IPS DF 6.9 (cell line): ENCODE results near the gene ATCAY.
"Not testable (repeated sequence)": the region's sequence is repeated elsewhere in the genome, so short reads cannot be mapped to it uniquely, and the experiment has no call there.

Source experiments
- DNase-seq: peaks from one replicate; pipeline ENCODE4 v3.0.0-alpha.2; 2013; ENCODE audit warnings: low read depth, low spot score
- H3K27ac ChIP-seq: one replicate; pipeline ENCODE4 v1.5.1; 2013; ENCODE audit warnings: low read length, control low read depth
- H3K27me3 ChIP-seq: 2 replicates; pipeline ENCODE4 v1.6.1; 2013; ENCODE audit warnings: mild to moderate bottlenecking, low read length; ENCODE audit not compliant: control insufficient read depth, insufficient read depth
- H3K36me3 ChIP-seq: 2 replicates; pipeline ENCODE4 v1.6.1; 2013; ENCODE audit warnings: low read length; ENCODE audit not compliant: control insufficient read depth, insufficient read depth
- H3K4me1 ChIP-seq: 2 replicates; pipeline ENCODE4 v1.6.1; 2013; ENCODE audit warnings: low read length; ENCODE audit not compliant: control insufficient read depth, insufficient read depth
- H3K4me3 ChIP-seq: 2 replicates; pipeline ENCODE4 v1.5.1; 2013; ENCODE audit warnings: mild to moderate bottlenecking, low read length
- H3K9me3 ChIP-seq: 2 replicates; pipeline ENCODE4 v1.6.1; 2013; ENCODE audit warnings: low read length, inconsistent platforms; ENCODE audit not compliant: control insufficient read depth, insufficient read depth
- WGBS: extraction: QIAGEN DNeasy Blood & Tissue Kit; methylation state at CpG from one replicate; pipeline ENCODE4 v1.1.7; 2013; ENCODE audit warnings: mixed read lengths, missing lambda C conversion rate; ENCODE audit not compliant: insufficient read length, insufficient coverage; 5-methylcytosine and 5-hydroxymethylcytosine counted together

ATCAY gene

DNA sequence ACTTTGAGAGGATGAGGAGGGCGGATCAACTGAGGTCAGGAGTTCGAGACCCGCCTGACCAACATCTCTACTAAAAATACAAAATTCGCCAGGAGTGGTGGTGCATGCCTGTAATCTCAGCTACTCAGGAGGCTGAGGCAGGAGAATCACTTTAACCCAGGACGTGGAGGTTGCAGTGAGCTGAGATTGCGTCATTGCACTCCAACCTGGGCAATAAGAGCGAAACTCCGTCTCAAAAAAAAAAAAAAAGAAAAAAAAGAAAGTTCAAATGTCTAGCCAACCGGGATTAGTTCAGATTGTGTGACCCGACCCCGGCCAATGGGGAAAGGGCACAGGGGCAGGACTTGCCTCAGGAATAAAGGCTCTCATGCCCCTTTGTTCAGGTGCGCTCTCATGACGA, 5.8 kb upstream of the ATCAY start:
- not testable (repeated sequence) for H3K9me3 ChIP-seq, H3K4me3 ChIP-seq, H3K36me3 ChIP-seq, H3K27me3 ChIP-seq, H3K27ac ChIP-seq, DNase-seq, H3K4me1 ChIP-seq
- WGBS = no CpG with 5 or more reads among the region's 13 CpGs

GRCh38 chr19:3879656-3880055, 829 bp upstream of the ATCAY start:
- Histone ChIP-seq H3K36me3 (no peaks in the 10 kb centered on the region), H3K4me1 (no peaks in the 10 kb centered on the region), H3K27me3 (no peaks in the 10 kb centered on the region), H3K9me3 (no peaks in the 10 kb centered on the region), H3K4me3 (no peak overlapping the region), H3K27ac (no peak overlapping the region)
- DNase-seq = no peak
- WGBS = no CpG with 5 or more reads among the region's 12 CpGs

GRCh38 chr19:3881272-3882040, 971 bp downstream of the ATCAY start:
- WGBS = no CpG with 5 or more reads among the region's 31 CpGs
- no peak for DNase-seq
- Histone ChIP-seq H3K4me1 (no peaks in the 10 kb centered on the region), H3K27ac (no peak overlapping the region), H3K27me3 (no peaks in the 10 kb centered on the region), H3K4me3 (peak overlapping the region; percentile 55), H3K36me3 (peaks cover 4% of the 10 kb centered on the region; the same call in 1 of the 2 replicates), H3K9me3 (no peaks in the 10 kb centered on the region)

GRCh38 chr19:3882041-3882384, 1.5 kb downstream of the ATCAY start:
- H3K27ac ChIP-seq = no peak overlapping the region
- H3K4me1 ChIP-seq = no peaks in the 10 kb centered on the region
- peaks cover 4% of the 10 kb centered on the region for H3K36me3 ChIP-seq
- no CpG with 5 or more reads among the region's 6 CpGs for WGBS
- peak overlapping the region; percentile 55; the same call in 1 of the 2 replicates for H3K4me3 ChIP-seq
- H3K9me3 ChIP-seq = no peaks in the 10 kb centered on the region
- no peaks in the 10 kb centered on the region for H3K27me3 ChIP-seq
- no peak for DNase-seq

GRCh38 chr19:3890591-3890990, 10.1 kb downstream of the ATCAY start:
- H3K27ac ChIP-seq = no peak overlapping the region
- no peak for DNase-seq
- no CpG with 5 or more reads among the region's 17 CpGs for WGBS
- peaks cover 20% of the 10 kb centered on the region for H3K36me3 ChIP-seq
- no peaks in the 10 kb centered on the region; the same call in 1 of the 2 replicates for H3K4me1 ChIP-seq
- H3K9me3 ChIP-seq = no peaks in the 10 kb centered on the region
- H3K4me3 ChIP-seq = peak overlapping the region; percentile 15; the same call in 1 of the 2 replicates
- no peaks in the 10 kb centered on the region for H3K27me3 ChIP-seq

- H3K4me1 ChIP-seq = no peaks in the 10 kb centered on the region; the same call in 1 of the 2 replicates
- no CpG with 5 or more reads among the region's 12 CpGs for WGBS
- H3K27ac ChIP-seq = no peak overlapping the region
- H3K9me3 ChIP-seq = no peaks in the 10 kb centered on the region
- no peaks in the 10 kb centered on the region for H3K27me3 ChIP-seq
- H3K36me3 ChIP-seq = peaks cover 17% of the 10 kb centered on the region
- DNase-seq = no peak
- no peak overlapping the region for H3K4me3 ChIP-seq
Measured at GRCh38 chr19:3893509-3894179, 13.2 kb downstream of the ATCAY start.

DNA sequence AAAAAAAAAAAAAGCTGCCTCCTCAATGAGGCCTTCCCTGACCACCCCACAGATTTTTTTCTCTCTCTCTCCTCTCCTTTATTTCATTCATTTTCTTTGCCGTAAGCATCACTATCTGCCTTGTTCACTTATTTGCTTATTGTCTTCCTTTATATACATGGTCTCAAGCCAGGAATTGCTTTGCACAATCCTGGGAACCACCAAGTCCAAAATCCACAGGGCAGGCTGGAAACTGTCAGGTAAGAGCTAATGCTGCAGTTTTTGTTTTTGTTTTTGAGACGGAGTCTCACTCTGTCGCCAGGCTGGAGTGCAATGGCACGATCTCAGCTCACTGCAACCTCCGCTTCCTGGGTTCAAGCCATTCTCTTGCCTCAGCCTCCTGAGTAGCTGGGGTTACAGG, 14.5 kb downstream of the ATCAY start:
- not testable (repeated sequence) for H3K27ac ChIP-seq, H3K27me3 ChIP-seq, H3K9me3 ChIP-seq, H3K4me1 ChIP-seq, H3K4me3 ChIP-seq, DNase-seq
- WGBS = no CpG with 5 or more reads among the region's 5 CpGs
- H3K36me3 ChIP-seq = peaks cover 15% of the 10 kb centered on the region

DNA sequence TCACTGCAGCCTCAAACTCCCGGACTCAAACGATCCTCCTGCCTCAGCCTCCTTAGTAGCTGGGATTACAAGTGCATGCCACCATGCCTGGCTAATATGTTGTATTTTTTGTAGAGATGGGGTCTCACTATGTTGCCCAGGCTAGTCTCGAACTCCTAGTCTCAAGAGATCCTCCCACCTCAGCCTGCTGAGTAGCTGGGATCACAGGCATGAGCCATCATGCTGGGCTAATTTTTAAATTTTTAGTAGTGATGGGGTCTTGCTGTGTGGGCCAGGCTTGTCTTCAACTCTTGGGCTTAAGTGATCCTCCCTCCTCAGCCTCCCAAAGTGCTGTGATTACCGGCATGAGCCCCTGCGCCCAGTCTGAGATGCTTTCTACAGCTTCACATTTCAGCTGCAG, 15.3 kb downstream of the ATCAY start:
- WGBS = no CpG with 5 or more reads among the region's 5 CpGs
- Histone ChIP-seq H3K4me1 (no peaks in the 10 kb centered on the region; the same call in 1 of the 2 replicates), H3K4me3 (no peak overlapping the region), H3K36me3 (peaks cover 12% of the 10 kb centered on the region), H3K27ac (no peak overlapping the region), H3K27me3 (no peaks in the 10 kb centered on the region), H3K9me3 (no peaks in the 10 kb centered on the region)
- DNase-seq = no peak

DNA sequence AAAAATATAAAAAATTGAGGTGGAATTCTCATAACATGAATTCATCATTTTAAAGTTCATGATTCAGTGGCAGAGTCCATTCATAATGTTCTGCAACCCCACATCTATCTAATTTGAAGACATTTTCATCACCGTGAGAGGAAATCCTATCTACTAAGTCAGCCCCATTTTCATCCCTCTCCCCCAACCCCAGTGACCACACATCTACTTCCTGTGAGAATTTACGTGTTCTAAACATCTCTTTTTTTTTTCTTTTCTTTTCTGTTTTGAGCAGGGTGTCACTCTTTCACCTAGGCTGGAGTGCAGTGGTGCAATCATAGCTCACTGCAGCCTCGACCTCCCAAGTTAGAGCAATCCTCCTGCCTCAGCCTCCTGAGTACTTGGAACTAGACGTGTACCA, 17.5 kb downstream of the ATCAY start:
- DNase-seq = no peak
- Histone ChIP-seq H3K27me3 (no peaks in the 10 kb centered on the region), H3K36me3 (peaks cover 9% of the 10 kb centered on the region), H3K27ac (no peak overlapping the region), H3K4me3 (no peak overlapping the region), H3K9me3 (no peaks in the 10 kb centered on the region), H3K4me1 (no peaks in the 10 kb centered on the region; the same call in 1 of the 2 replicates)
- no CpG with 5 or more reads among the region's 4 CpGs for WGBS

DNA sequence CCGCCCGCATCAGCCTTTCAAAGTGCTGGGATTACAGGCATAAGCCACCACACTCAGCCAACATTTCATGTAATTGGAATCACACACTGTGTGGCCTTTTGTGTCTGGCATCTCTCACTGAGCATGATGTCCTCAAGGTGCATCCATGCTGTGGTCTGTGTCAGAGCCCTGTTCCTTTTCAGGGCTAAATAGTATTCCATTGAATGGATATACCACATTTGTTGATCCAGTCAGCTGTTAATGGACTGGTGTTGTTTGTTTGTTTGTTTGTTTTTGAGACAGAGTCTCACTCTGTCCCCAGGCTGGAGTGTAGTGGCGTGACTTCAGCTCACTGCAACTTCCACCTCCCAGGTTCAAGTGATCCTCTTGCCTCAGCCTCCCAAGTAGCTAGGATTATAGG, 17.9 kb downstream of the ATCAY start:
- H3K4me3 ChIP-seq = no peak overlapping the region
- no peaks in the 10 kb centered on the region; the same call in 1 of the 2 replicates for H3K4me1 ChIP-seq
- no peak overlapping the region for H3K27ac ChIP-seq
- H3K36me3 ChIP-seq = peaks cover 8% of the 10 kb centered on the region
- no peaks in the 10 kb centered on the region for H3K9me3 ChIP-seq
- no peaks in the 10 kb centered on the region for H3K27me3 ChIP-seq
- no CpG with 5 or more reads among the region's 3 CpGs for WGBS
- DNase-seq = no peak
